MM.1S (cell line): Measurements from ENCODE around the gene TXNIP.

ENCODE experiments used
- DNase-seq: peaks from one replicate; pipeline ENCODE4 v3.0.0-alpha.2; 2015
- H2AFZ ChIP-seq: fragments of 300-600 bp; sonication (generic); 2 replicates; pipeline ENCODE4 v1.6.0; 2016; ENCODE audit warnings: antibody characterized with exemption, low read length
- H3F3A ChIP-seq: fragments of 300-600 bp; sonication (generic); 2 replicates; pipeline ENCODE4 v1.6.1; 2016; ENCODE audit warnings: mild to moderate bottlenecking, antibody characterized with exemption, low read length, moderate library complexity, mixed read lengths; ENCODE audit not compliant: insufficient read depth
- H3K27ac ChIP-seq: fragments of 300-600 bp; sonication (generic); 2 replicates; pipeline ENCODE4 v1.5.1; 2016; ENCODE audit warnings: mild to moderate bottlenecking, low read length
- H3K27me3 ChIP-seq: fragments of 300-600 bp; sonication (generic); replicated peaks from 2 replicates; pipeline ENCODE4 v1.6.0; 2016; ENCODE audit warnings: low read length; ENCODE audit not compliant: insufficient read depth
- H3K36me3 ChIP-seq: fragments of 300-600 bp; sonication (generic); replicated peaks from 2 replicates; pipeline ENCODE4 v1.6.1; 2016; ENCODE audit warnings: mild to moderate bottlenecking, low read length, mixed read lengths; ENCODE audit not compliant: insufficient read depth
- H3K4me1 ChIP-seq: fragments of 300-600 bp; sonication (generic); 2 replicates; pipeline ENCODE4 v1.6.1; 2016; ENCODE audit warnings: low read length, mixed read lengths
- H3K4me2 ChIP-seq: fragments of 300-600 bp; sonication (generic); 2 replicates; pipeline ENCODE4 v1.6.0; 2016; ENCODE audit warnings: low read depth, low read length
- H3K4me3 ChIP-seq: fragments of 300-600 bp; sonication (generic); 2 replicates; pipeline ENCODE4 v1.5.1; 2016; ENCODE audit warnings: low read length, mixed read lengths
- H3K79me2 ChIP-seq: fragments of 300-600 bp; sonication (generic); 2 replicates; pipeline ENCODE4 v1.6.1; 2016; ENCODE audit warnings: mixed run types, low read length, mixed read lengths
- H3K9ac ChIP-seq: fragments of 300-600 bp; sonication (generic); 2 replicates; pipeline ENCODE4 v1.6.1; 2016; ENCODE audit warnings: low read length, mixed read lengths
- H3K9me2 ChIP-seq: fragments of 300-600 bp; sonication (generic); replicated peaks from 2 replicates; pipeline ENCODE4 v1.6.1; 2016; ENCODE audit warnings: mild to moderate bottlenecking, low read length, mixed read lengths; ENCODE audit not compliant: insufficient read depth
- H3K9me3 ChIP-seq: fragments of 300-600 bp; sonication (generic); replicated peaks from 2 replicates; pipeline ENCODE4 v1.6.1; 2016; ENCODE audit warnings: mild to moderate bottlenecking, low read length, mixed read lengths; ENCODE audit not compliant: insufficient read depth
- H4K20me1 ChIP-seq: fragments of 300-600 bp; sonication (generic); 2 replicates; pipeline ENCODE4 v1.6.1; 2016; ENCODE audit warnings: mild to moderate bottlenecking, low read length, moderate library complexity, mixed read lengths; ENCODE audit not compliant: insufficient read depth
- EZH2 ChIP-seq: fragments of 300-600 bp; sonication (generic); optimal IDR thresholded peaks from 2 replicates; pipeline ENCODE3; 2017; ENCODE audit warnings: low read depth, mild to moderate bottlenecking, antibody characterized with exemption, low read length, mixed read lengths
- EZH2phosphoT487 ChIP-seq: fragments of 300-600 bp; sonication (generic); IDR thresholded peaks from 2 replicates; pipeline ENCODE4 v1.6.1; 2018; ENCODE audit warnings: antibody characterized with exemption, low read length
- TF ChIP-seq, protein P1 (sequence below): fragments of 300-600 bp; sonication (generic); IDR thresholded peaks from 2 replicates; pipeline ENCODE4 v1.5.1; 2016; ENCODE audit warnings: antibody characterized with exemption, low read length, mixed read lengths

Gene TXNIP

DNA sequence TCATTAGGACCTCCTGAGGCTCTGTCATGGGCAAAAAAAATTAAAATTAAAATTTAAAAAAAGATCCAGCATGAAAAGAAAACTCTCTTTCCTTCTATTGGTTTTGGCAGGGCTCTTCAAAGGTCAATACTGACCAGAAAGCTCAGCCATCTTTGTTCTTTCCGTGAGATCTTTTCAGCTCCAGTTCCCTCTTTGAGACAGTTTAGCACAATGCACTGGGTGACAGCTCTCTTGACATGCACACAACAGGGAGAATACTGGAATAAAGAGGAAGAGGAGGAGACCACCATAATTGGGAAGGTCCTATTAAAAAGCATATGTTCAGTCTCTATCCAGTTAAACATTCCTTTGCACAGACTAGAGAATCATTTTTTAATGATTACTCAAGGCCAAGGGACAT lies 44.9 kb downstream of the TXNIP start:
- no peak overlapping the region for H3K27ac ChIP-seq
- DNase-seq, result no peak
- no peaks in the 10 kb centered on the region for H3K79me2 ChIP-seq
- no peaks in the 10 kb centered on the region for H4K20me1 ChIP-seq
- TF ChIP-seq, protein P1, sequence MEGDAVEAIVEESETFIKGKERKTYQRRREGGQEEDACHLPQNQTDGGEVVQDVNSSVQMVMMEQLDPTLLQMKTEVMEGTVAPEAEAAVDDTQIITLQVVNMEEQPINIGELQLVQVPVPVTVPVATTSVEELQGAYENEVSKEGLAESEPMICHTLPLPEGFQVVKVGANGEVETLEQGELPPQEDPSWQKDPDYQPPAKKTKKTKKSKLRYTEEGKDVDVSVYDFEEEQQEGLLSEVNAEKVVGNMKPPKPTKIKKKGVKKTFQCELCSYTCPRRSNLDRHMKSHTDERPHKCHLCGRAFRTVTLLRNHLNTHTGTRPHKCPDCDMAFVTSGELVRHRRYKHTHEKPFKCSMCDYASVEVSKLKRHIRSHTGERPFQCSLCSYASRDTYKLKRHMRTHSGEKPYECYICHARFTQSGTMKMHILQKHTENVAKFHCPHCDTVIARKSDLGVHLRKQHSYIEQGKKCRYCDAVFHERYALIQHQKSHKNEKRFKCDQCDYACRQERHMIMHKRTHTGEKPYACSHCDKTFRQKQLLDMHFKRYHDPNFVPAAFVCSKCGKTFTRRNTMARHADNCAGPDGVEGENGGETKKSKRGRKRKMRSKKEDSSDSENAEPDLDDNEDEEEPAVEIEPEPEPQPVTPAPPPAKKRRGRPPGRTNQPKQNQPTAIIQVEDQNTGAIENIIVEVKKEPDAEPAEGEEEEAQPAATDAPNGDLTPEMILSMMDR, result no peak
- TF ChIP-seq EZH2 (no peak), EZH2phosphoT487 (no peak)
- H3K36me3 ChIP-seq, result no peaks in the 10 kb centered on the region
- peaks cover under 1% of the 10 kb centered on the region; the same call in 1 of the 2 replicates for H3F3A ChIP-seq
- H3K27me3 ChIP-seq, result peaks cover 2% of the 10 kb centered on the region
- no peaks in the 10 kb centered on the region for H3K9me2 ChIP-seq
- H3K4me3 ChIP-seq, result no peak overlapping the region
- no peak overlapping the region for H2AFZ ChIP-seq
- no peaks in the 10 kb centered on the region for H3K9me3 ChIP-seq
- no peak overlapping the region for H3K4me2 ChIP-seq
- H3K4me1 ChIP-seq, result peaks cover under 1% of the 10 kb centered on the region; the same call in 1 of the 2 replicates
- H3K9ac ChIP-seq, result no peak overlapping the region

DNA sequence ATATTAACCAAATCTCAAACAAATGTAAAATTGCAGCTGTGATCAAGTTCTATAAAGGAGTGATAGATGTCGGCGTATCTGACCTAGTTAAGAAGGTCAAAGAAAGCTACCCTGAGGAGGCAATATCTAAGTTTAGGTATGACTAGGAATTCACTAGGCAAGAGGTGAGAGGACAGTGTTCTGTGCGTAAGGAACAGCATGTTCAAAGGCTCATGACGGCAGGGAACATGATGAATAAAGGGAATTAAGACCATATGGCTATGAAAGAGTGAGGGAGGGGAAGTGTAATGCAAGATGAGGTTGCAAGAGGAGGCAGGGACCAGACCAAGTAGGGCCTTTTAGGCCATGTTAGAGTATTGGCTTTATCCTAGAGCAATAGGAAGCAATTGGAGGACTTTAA lies 47.2 kb downstream of the TXNIP start:
- Histone ChIP-seq H2AFZ (no peak overlapping the region), H3K4me3 (no peak overlapping the region), H3K36me3 (no peaks in the 10 kb centered on the region), H3F3A (no peaks in the 10 kb centered on the region), H3K27ac (no peak overlapping the region), H4K20me1 (no peaks in the 10 kb centered on the region), H3K27me3 (no peaks in the 10 kb centered on the region), H3K9me2 (no peaks in the 10 kb centered on the region), H3K79me2 (no peaks in the 10 kb centered on the region), H3K4me2 (no peak overlapping the region), H3K9ac (no peak overlapping the region), H3K4me1 (no peaks in the 10 kb centered on the region), H3K9me3 (no peaks in the 10 kb centered on the region)
- no peak for DNase-seq
- TF ChIP-seq EZH2phosphoT487 (no peak), EZH2 (no peak)
- TF ChIP-seq, protein P1, result no peak

DNA sequence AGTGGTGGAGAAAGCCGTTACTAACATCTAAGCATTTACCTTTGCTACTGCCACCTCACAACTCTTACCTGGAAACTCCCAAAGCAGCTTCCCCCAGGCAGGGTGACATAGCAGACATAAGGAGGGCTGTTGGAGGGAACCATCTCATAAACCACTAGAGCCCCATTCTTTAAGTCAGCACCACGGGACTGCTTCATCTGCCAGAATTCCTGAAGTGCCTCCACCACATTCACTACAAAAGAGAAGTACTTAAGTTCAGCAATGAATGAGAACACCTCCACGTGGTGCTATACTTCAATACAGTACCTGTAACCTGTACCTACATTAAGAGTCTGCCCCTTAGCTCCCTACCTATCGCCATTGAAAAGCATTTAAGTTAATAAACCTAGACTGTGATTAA lies 48.8 kb downstream of the TXNIP start:
- no peak overlapping the region for H3K4me2 ChIP-seq
- H3K27ac ChIP-seq, result no peak overlapping the region
- no peaks in the 10 kb centered on the region for H3K9me3 ChIP-seq
- no peak overlapping the region for H3K9ac ChIP-seq
- H3K27me3 ChIP-seq, result no peaks in the 10 kb centered on the region
- H3K79me2 ChIP-seq, result no peaks in the 10 kb centered on the region
- no peak overlapping the region for H2AFZ ChIP-seq
- no peaks in the 10 kb centered on the region for H3K9me2 ChIP-seq
- TF ChIP-seq EZH2 (no peak), EZH2phosphoT487 (no peak)
- TF ChIP-seq, protein P1, result no peak
- no peaks in the 10 kb centered on the region for H3F3A ChIP-seq
- H3K4me3 ChIP-seq, result no peak overlapping the region
- no peak for DNase-seq
- H3K36me3 ChIP-seq, result no peaks in the 10 kb centered on the region
- no peaks in the 10 kb centered on the region for H3K4me1 ChIP-seq
- H4K20me1 ChIP-seq, result no peaks in the 10 kb centered on the region
